Measurements from ENCODE around the gene GSTM2.

DNA sequence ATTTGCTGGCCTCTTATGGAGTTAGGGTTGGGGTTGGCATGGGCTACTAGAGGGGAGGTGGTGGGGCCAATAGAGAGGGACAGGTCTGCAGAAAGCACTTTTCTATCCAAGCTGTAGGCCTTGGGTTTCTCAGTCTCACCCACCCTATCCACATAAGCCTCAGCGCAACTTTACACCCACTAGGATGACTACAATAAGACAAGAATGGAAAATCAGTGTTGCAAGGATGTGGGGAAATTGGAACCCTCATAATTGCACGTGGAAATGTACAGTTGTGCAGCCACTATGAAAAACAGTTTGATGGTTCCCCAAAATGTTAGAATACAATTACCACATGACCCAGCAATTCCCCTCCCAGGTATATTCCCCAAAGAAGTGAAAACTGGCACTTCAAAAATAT, 26.0 kb upstream of the GSTM2 start:
- TF ChIP-seq POLR2A (IDR thresholded peaks at IDR 0.05), result no peak
- TF ChIP-seq, protein P1, sequence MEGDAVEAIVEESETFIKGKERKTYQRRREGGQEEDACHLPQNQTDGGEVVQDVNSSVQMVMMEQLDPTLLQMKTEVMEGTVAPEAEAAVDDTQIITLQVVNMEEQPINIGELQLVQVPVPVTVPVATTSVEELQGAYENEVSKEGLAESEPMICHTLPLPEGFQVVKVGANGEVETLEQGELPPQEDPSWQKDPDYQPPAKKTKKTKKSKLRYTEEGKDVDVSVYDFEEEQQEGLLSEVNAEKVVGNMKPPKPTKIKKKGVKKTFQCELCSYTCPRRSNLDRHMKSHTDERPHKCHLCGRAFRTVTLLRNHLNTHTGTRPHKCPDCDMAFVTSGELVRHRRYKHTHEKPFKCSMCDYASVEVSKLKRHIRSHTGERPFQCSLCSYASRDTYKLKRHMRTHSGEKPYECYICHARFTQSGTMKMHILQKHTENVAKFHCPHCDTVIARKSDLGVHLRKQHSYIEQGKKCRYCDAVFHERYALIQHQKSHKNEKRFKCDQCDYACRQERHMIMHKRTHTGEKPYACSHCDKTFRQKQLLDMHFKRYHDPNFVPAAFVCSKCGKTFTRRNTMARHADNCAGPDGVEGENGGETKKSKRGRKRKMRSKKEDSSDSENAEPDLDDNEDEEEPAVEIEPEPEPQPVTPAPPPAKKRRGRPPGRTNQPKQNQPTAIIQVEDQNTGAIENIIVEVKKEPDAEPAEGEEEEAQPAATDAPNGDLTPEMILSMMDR (IDR thresholded peaks at IDR 0.05), result no peak
